Measurements from ENCODE around the gene SYMPK. TPM values are rescaled to one million over a fixed set of nuclear protein-coding genes. Genes with fewer than 3 reads are reported as not detected.

SYMPK gene
- total RNA-seq, 1 donor from 2014 or later, result 23.5 TPM

DNA sequence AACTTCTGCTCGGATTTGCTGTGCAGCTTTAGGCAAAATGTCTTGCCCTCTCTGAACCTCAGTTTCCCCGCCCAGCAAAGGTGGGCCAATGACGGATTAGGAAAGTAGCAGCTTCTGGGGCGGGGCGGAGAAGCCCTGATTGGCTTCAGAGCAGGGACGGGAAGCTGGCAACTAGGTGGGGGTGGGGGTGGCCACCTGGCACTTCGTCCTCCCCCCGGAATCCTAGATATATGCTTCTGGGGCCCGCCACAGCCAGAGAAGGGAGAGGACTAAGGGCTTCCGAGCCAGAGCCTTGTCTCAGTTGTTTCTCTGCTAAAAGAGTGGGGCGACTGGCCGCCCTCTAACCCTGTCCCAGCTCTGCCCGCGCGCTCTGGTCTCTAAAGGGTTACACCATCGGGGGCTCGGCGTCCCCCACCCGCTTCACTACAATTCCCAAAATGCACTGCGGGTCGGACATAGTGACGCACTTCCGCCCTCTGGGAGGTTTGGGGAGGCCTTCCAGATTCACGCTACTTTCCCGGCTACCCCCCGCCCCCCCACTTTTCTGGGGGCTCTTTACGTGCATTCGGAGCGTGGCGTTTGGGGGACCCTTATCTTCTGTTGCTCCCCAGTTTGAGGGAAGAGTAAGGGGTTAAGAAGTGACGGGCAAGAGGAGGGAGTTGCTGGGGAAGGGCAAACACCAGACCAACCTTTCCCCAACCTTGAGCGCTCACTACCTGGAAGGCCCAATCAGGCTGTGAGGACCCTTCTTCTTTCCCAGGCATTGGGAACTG is 23.7 kb upstream of the SYMPK start:
- Histone ChIP-seq H3K4me1 (ENCODE audit: control insufficient read depth in 3 of 3, insufficient read depth in 3 of 3, low read length in 3 of 3) (peaks cover 41 to 49% (median 45%) of the 10 kb centered on the region in 3 donors), H3K4me3 (ENCODE audit: low read length in 3 of 3) (peak overlapping the region; percentile 84 to 94 (median 89)), H3K27me3 (ENCODE audit: control insufficient read depth in 3 of 3, insufficient read depth in 3 of 3, low read length in 3 of 3) (no peaks in the 10 kb centered on the region), H3K9me3 (ENCODE audit: control insufficient read depth in 3 of 3, low read length in 3 of 3) (no peaks in the 10 kb centered on the region), H3K27ac (ENCODE audit: low read depth, low read length) (peak overlapping the region; percentile 96), H3K36me3 (ENCODE audit: control insufficient read depth in 3 of 3, insufficient read depth in 3 of 3, low read length in 3 of 3) (peaks cover 0 to 7% (median 4%) of the 10 kb centered on the region in 3 donors), H3K9ac (ENCODE audit: low read depth in 1 of 3, low read length in 3 of 3) (peak overlapping the region; percentile 96 to 98 (median 98))

DNA sequence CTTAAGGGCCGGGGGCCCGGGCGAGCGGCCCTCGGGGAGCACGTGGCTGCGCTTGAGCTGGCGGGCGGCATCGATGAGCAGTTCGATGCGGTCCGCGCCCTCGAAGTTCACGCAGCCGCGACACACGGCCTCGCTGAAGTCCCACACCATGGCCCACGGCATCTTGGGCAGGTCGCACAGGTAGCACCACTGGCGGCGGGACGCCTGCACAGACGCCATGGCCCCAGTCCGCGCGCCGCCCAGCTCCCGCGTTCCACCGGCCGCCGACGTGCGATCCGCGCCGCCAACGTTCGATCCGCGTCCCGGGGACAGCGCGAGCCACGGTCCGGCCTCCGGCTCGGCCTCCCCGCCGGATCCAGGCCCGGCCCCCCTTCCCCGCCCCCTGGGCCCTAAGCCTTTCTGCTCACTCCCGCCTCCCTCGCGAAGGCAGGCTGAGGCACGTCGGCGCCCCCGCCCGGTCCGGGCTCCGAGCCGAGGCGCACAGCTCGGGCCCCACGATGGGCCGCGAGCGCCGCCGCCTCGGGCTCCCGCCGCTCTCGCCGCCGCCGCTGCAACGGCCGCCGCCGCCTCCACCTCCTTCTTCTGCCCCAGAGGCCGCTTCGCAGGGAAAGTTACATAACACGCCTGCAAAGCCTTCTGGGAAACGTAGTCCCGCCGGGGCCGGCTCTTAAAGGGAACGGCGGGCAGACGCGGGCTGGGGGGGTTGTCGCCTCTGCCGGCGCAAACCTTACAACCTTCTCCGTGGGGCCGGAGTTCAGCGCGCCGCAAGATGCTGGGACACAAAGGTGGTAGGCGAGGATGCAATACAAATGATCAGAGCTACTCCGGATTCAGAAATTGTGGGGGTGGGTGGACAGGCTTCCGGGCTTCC is 22.8 kb upstream of the SYMPK start, which contains the start of gene IRF2BP1:
Gene IRF2BP1 (minus strand): TSS at position 586 of the 871 bp plus-strand sequence. CDS start 367 bp downstream, at position 219.
- Histone ChIP-seq H3K27me3 (ENCODE audit: control insufficient read depth in 3 of 3, insufficient read depth in 3 of 3, low read length in 3 of 3) (no peaks in the 10 kb centered on the region), H3K9ac (ENCODE audit: low read depth in 1 of 3, low read length in 3 of 3) (peak within 1 kb of the TSS; percentile 96 to 98 (median 98)), H3K9me3 (ENCODE audit: control insufficient read depth in 3 of 3, low read length in 3 of 3) (no peaks in the 10 kb centered on the region), H3K27ac (ENCODE audit: low read depth, low read length) (peak within 1 kb of the TSS; percentile 96), H3K4me3 (ENCODE audit: low read length in 3 of 3) (peak within 1 kb of the TSS; percentile 84 to 94 (median 89)), H3K4me1 (ENCODE audit: control insufficient read depth in 3 of 3, insufficient read depth in 3 of 3, low read length in 3 of 3) (peaks cover 41 to 50% (median 45%) of the 10 kb centered on the region in 3 donors), H3K36me3 (ENCODE audit: control insufficient read depth in 3 of 3, insufficient read depth in 3 of 3, low read length in 3 of 3) (peaks cover 0 to 7% (median 4%) of the 10 kb centered on the region in 3 donors)

DNA sequence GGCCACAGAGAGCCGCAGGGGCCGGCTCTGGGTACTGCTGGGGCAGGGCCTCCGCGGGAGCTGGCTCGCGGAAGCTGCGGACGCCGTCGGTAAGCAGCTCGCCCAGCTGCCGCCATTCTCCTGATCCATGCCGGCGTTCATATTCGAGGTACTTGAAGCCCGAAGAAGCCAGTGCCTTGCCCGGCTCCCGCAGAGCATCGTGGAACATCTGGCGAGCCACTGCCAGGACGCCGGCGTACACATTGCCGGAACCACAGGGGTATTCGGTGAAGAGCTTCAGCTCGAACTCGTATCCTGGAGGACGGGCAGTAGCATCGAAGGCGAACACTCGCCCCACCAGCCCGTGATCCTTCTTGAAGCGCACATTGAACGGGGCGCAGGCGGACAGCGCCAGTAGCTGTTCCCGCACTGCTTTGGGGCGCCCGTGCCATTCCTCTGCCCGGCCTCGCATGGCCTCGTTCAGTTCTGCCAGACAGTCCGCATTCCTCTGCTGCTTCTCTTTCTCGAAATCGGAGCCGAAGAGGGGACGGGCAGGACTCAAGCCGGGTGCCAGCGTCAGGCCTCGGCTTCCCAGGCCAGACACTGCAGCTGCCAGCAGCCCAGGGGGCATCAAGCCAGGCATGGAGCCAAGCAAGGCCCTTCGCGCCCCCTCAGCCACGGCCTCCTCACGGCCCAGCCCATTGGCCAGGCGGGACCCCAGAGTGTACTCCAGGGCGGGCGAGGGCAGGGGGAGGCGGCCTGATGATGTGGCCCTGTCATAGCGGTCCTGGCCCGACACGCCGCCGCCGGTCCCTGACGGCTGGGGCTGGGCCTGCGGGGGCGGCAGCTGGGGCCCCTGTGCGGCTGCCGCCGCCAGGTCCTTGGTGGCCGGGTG is 22.0 kb upstream of the SYMPK start:
- peak overlapping the region; percentile 68 to 94 (median 89) for H3K4me3 ChIP-seq (ENCODE audit: low read length in 3 of 3)
- peak overlapping the region; percentile 96 for H3K27ac ChIP-seq (ENCODE audit: low read depth, low read length)
- H3K36me3 ChIP-seq (ENCODE audit: control insufficient read depth in 3 of 3, insufficient read depth in 3 of 3, low read length in 3 of 3), result peaks cover 0 to 7% (median 4%) of the 10 kb centered on the region in 3 donors
- H3K4me1 ChIP-seq (ENCODE audit: control insufficient read depth in 3 of 3, insufficient read depth in 3 of 3, low read length in 3 of 3), result peaks cover 41 to 50% (median 45%) of the 10 kb centered on the region in 3 donors
- peak overlapping the region; percentile 76 to 98 (median 96) for H3K9ac ChIP-seq (ENCODE audit: low read depth in 1 of 3, low read length in 3 of 3)
- H3K27me3 ChIP-seq (ENCODE audit: control insufficient read depth in 3 of 3, insufficient read depth in 3 of 3, low read length in 3 of 3), result no peaks in the 10 kb centered on the region
- no peaks in the 10 kb centered on the region for H3K9me3 ChIP-seq (ENCODE audit: control insufficient read depth in 3 of 3, low read length in 3 of 3)

DNA sequence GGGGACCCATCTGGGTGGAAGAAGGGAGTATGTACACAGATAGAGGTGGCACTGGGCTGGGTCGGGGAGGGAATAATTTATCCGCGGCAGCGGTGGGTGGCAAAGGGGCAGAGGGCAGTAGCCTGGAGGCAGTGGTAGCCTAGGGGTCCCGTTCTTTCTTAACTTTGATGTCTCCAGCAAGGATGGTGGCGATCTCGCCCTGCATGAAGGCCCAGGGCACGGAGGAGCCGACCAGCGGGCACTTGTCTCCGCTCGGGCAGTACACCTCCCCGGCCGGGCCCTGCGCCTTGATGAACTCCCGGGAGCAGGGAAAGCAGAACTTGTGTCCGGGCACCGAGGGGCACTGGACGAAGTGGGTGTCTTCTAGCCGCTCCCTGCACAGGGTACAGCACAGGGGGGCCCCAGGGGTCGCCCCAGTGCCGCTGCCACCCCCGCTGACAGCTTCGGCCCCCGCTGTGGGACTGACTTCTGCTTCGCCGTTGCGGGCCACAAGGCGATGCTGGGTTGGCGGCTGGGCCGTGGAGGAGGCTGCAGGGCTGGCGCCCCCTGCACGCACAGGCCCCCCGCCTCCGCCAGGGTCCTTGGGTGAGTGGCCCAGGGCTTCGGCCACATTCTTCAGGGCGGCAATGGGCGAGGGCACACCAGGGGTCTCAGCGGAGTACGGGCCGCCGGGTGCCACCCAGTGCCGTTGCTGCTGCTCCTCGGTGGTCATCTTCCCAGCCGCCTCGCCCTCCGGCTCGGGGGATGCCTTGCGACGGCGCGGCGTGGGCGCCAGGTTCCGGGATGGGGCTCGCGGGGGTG is 21.1 kb upstream of the SYMPK start:
- Histone ChIP-seq H3K27ac (ENCODE audit: low read depth, low read length) (no peak overlapping the region), H3K27me3 (ENCODE audit: control insufficient read depth in 3 of 3, insufficient read depth in 3 of 3, low read length in 3 of 3) (no peaks in the 10 kb centered on the region), H3K9me3 (ENCODE audit: control insufficient read depth in 3 of 3, low read length in 3 of 3) (no peaks in the 10 kb centered on the region), H3K4me1 (ENCODE audit: control insufficient read depth in 3 of 3, insufficient read depth in 3 of 3, low read length in 3 of 3) (peaks cover 41 to 50% (median 45%) of the 10 kb centered on the region in 3 donors), H3K9ac (ENCODE audit: low read depth in 1 of 3, low read length in 3 of 3) (peak overlapping the region in 2 of 3 donors; percentile 34 to 64), H3K4me3 (ENCODE audit: low read length in 3 of 3) (peak overlapping the region; percentile 35 to 89 (median 45)), H3K36me3 (ENCODE audit: control insufficient read depth in 3 of 3, insufficient read depth in 3 of 3, low read length in 3 of 3) (peaks cover 0 to 7% (median 4%) of the 10 kb centered on the region in 3 donors)

DNA sequence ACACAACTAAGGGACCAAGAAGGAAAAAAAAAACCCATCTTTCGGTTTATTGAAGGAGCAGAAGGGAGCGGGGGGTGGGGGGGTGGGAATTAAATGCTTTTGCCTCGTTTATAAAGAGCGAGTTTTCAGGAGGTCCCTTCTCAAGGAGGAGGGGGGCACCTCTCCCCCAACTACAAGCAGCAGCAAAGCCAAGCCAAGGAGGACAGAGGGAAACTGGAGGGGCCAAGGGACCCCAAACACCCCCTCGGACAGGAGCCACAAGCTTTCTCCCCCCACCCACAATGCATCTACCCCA is 20.6 kb upstream of the SYMPK start:
- Histone ChIP-seq H3K27ac (ENCODE audit: low read depth, low read length) (no peak overlapping the region), H3K4me3 (ENCODE audit: low read length in 3 of 3) (peak overlapping the region in 2 of 3 donors; percentile 35 to 45), H3K36me3 (ENCODE audit: control insufficient read depth in 3 of 3, insufficient read depth in 3 of 3, low read length in 3 of 3) (peaks cover 0 to 7% (median 4%) of the 10 kb centered on the region in 3 donors), H3K4me1 (ENCODE audit: control insufficient read depth in 3 of 3, insufficient read depth in 3 of 3, low read length in 3 of 3) (peaks cover 41 to 50% (median 45%) of the 10 kb centered on the region in 3 donors), H3K27me3 (ENCODE audit: control insufficient read depth in 3 of 3, insufficient read depth in 3 of 3, low read length in 3 of 3) (no peaks in the 10 kb centered on the region), H3K9ac (ENCODE audit: low read depth in 1 of 3, low read length in 3 of 3) (peak overlapping the region in 2 of 3 donors; percentile 34 to 64), H3K9me3 (ENCODE audit: control insufficient read depth in 3 of 3, low read length in 3 of 3) (no peaks in the 10 kb centered on the region)

DNA sequence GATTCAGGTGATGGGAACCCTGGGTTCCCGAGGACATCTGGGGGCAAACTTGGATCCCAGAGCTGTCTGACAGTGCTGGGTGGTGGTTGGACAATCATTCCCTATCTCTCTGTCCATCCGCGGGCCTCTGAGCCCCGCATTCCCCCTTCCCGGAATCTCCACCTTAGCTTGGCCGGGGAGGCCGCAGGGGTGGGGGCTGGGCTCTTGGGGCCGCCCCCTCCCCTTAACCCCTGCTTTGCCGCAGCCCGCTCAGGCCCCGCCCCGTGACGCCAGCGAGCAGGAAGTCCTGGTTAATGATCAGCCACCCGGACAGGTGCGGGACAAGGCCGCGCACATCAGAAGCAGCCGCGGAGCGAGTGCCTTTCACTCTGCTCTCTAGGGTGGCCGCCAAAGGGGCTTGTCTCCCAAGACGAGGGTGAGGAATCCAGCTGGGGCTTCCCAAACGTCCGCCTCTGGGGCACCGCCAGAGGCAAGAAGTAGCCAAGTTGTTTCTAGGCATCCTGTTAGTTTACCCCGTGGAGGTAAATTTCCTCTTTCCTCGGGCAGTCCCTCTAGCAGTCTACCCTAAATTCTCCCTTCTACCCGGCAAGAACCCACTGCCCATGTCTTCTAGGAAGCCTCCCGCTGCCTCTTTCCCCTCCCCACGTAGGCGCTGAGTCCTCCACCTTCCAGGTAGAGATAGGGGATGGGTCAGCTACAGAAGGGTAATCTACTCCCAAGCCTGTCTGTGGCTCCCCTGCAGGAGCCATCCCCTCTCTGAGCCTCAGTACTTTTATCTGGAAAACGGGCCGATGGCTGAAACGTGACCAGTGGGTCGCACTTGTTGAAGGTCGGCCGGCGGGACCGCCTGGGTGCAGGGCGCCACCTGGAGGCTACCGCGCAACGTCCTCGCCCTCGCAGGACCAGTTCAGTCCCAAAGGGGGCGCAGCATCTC is 20.0 kb upstream of the SYMPK start:
- Histone ChIP-seq H3K27me3 (ENCODE audit: control insufficient read depth in 3 of 3, insufficient read depth in 3 of 3, low read length in 3 of 3) (peaks cover 0 to 2% (median 1%) of the 10 kb centered on the region in 3 donors), H3K9me3 (ENCODE audit: control insufficient read depth in 3 of 3, low read length in 3 of 3) (no peaks in the 10 kb centered on the region), H3K4me1 (ENCODE audit: control insufficient read depth in 3 of 3, insufficient read depth in 3 of 3, low read length in 3 of 3) (peaks cover 41 to 54% (median 45%) of the 10 kb centered on the region in 3 donors), H3K27ac (ENCODE audit: low read depth, low read length) (no peak overlapping the region), H3K9ac (ENCODE audit: low read depth in 1 of 3, low read length in 3 of 3) (peak overlapping the region; percentile 33 to 50 (median 45)), H3K4me3 (ENCODE audit: low read length in 3 of 3) (peak overlapping the region; percentile 31 to 54 (median 31)), H3K36me3 (ENCODE audit: control insufficient read depth in 3 of 3, insufficient read depth in 3 of 3, low read length in 3 of 3) (peaks cover 0 to 7% (median 4%) of the 10 kb centered on the region in 3 donors)

DNA sequence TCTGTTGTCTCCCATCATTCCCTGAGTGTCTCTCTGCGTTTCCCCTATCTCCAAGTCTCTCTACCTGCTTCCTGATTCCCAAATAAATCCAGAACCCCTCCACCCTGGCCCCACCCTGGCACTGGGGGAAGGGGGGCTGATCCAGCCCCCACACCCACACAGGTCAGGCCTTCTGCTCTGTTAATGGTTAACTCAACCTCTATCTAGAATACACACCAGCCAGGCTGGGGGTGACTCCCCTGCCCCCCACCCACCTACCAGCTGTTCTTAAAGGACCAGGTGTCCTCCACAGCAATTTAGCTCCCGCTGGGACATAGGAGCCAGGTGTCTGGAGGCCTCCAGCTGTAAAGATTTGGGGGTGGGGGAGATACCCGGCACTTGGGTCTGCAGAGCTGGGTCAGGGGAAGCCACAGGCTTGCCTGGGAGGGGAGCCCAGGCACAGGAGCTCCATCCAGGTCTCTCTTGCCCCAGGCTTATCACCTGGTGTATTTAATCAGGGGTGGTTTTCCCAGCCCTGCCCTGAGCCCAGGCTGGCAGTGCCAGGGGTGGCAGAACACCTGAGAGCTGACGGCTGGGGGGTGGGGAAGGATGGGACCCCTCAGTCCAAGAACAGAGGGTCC is 19.1 kb upstream of the SYMPK start:
- H3K9me3 ChIP-seq (ENCODE audit: control insufficient read depth in 3 of 3, low read length in 3 of 3), result no peaks in the 10 kb centered on the region
- H3K4me3 ChIP-seq (ENCODE audit: low read length in 3 of 3), result no peak overlapping the region
- peaks cover 0 to 11% (median 6%) of the 10 kb centered on the region in 3 donors for H3K27me3 ChIP-seq (ENCODE audit: control insufficient read depth in 3 of 3, insufficient read depth in 3 of 3, low read length in 3 of 3)
- no peak overlapping the region for H3K27ac ChIP-seq (ENCODE audit: low read depth, low read length)
- peaks cover 0 to 7% (median 4%) of the 10 kb centered on the region in 3 donors for H3K36me3 ChIP-seq (ENCODE audit: control insufficient read depth in 3 of 3, insufficient read depth in 3 of 3, low read length in 3 of 3)
- H3K9ac ChIP-seq (ENCODE audit: low read depth in 1 of 3, low read length in 3 of 3), result peak overlapping the region; percentile 23 to 40 (median 33)
- peaks cover 43 to 59% (median 44%) of the 10 kb centered on the region in 3 donors for H3K4me1 ChIP-seq (ENCODE audit: control insufficient read depth in 3 of 3, insufficient read depth in 3 of 3, low read length in 3 of 3)

Measured in skeletal muscle tissue (tissue), 4 donors.